ENCODE measurements around the gene MROH9. TPM values are rescaled to one million over a fixed set of nuclear protein-coding genes. Genes with fewer than 3 reads are reported as not detected.
"Not testable (repeated sequence)": the region's sequence is repeated elsewhere in the genome, so short reads cannot be mapped to it uniquely, and the experiment has no call there.

The MROH9 gene
- total and polyA plus RNA-seq, 2 of the 4 experiments (the other 2 are of a cell fraction): not detected

- dilution Hi-C loops (cut with HindIII; ENCODE audit: low sequenced_read_pairs, unreplicated experiment); in situ Hi-C loops (cut with MboI; ENCODE audit: low sequenced_read_pairs); BruUV-seq (replicated peaks): not testable (repeated sequence)
Measured at GRCh38 chr1:170951744-170952143, 16.4 kb downstream of the MROH9 start.

More at GRCh38 chr1:170951744-170952143, 16.4 kb downstream of the MROH9 start:
- H2BK20ac ChIP-seq (ENCODE audit: low read depth, low read length); H4K20me1 ChIP-seq (ENCODE audit: insufficient read depth, low read length); POLR2A ChIA-PET (ENCODE audit: unreplicated experiment); H2AFZ ChIP-seq (replicated peaks; ENCODE audit: low read length, poor library complexity); H3K56ac ChIP-seq (ENCODE audit: extremely low read depth, insufficient read depth, low read length); H3K23ac ChIP-seq (ENCODE audit: low read depth, low read length); H2BK15ac ChIP-seq (ENCODE audit: low read depth, low read length); H3K4me2 ChIP-seq (ENCODE audit: low read depth, low read length); H2BK5ac ChIP-seq (ENCODE audit: low read depth, low read length, poor library complexity, severe bottlenecking); H3K9me3 ChIP-seq (ENCODE audit: control insufficient read depth, insufficient read depth, low read length); intact Hi-C loops (cut with micrococcal nuclease); H3K36me3 ChIP-seq (ENCODE audit: control insufficient read depth, insufficient read depth, low read length); H4K8ac ChIP-seq (ENCODE audit: low read depth in 2 of 2, low read length in 2 of 2); DNase-seq; H3K18ac ChIP-seq (ENCODE audit: low read depth, low read length); H3K79me1 ChIP-seq (ENCODE audit: low read depth in 1 of 2, low read length in 2 of 2); H3K4me3 ChIP-seq (ENCODE audit: insufficient read depth, low read depth, low read length); H2AK5ac ChIP-seq (ENCODE audit: low read depth, low read length); H4K5ac ChIP-seq (ENCODE audit: low read depth, low read length); H3K4me1 ChIP-seq (ENCODE audit: control insufficient read depth, insufficient read depth, low read length); H3K14ac ChIP-seq (replicated peaks; ENCODE audit: low read depth, low read length); ATAC-seq (ENCODE audit: low read depth); H3K27ac ChIP-seq (ENCODE audit: insufficient read depth, low read length); H2BK120ac ChIP-seq (ENCODE audit: low read depth, low read length); CTCF ChIA-PET; H4K91ac ChIP-seq (ENCODE audit: insufficient read depth, low read depth, low read length); H3K9me1 ChIP-seq (ENCODE audit: insufficient read depth, low read length); H3K27me3 ChIP-seq (ENCODE audit: control insufficient read depth, insufficient read depth, low read length); H3K9ac ChIP-seq (ENCODE audit: low read depth, low read length); H3K4ac ChIP-seq (ENCODE audit: low read depth, low read length); H2AK9ac ChIP-seq (replicated peaks; ENCODE audit: low read depth, low read length, poor library complexity): not testable (repeated sequence)
- no CpG with 5 or more reads among the region's 1 CpG for WGBS, 2 experiments (ENCODE audit: extremely low coverage in 2 of 2, insufficient read length in 1 of 2)

All from IMR-90 (cell line).